Left colon (tissue), 2 donors: ENCODE results near the gene NAA10. TPM values are rescaled to one million over a fixed set of nuclear protein-coding genes. Genes with fewer than 3 reads are reported as not detected.
A peak's percentile ranks its signal among the peaks of the same experiment; 100 is the strongest.

Source experiments
- ATAC-seq: fragments of 200-7000 bp; cut with Tn5 transposase; one replicate; pipeline ENCODE4 v1.9.1; 2020; ENCODE audit warnings: mild to moderate bottlenecking, moderate library complexity
- DNase-seq, 2 donors: peaks; one replicate each; pipeline ENCODE4 v3.0.0-alpha.2; 2020
- intact Hi-C, 2 donors: fragments of 100-400 bp; cut with DNase I in 1 of 2; cut with micrococcal nuclease in 1 of 2; formaldehyde crosslinking; loops; one replicate each; pipeline versions ENCODE4 v1.11.2 to v1.14.0; 2022; cut with DNase I, micrococcal nuclease
- total RNA-seq, 2 donors: library from RNA; stranded (reverse); fragmentation: NEBNext Ultra II Directional; extraction: Animal tissue kit (Norgen Biotek cat#: 25700); gene quantifications; one replicate each; pipeline ENCODE4 v1.2.1, GENCODE V29; 2021
- donor health status: DM: no; HTN: no; CAD: no.
- donor health status: DM: yes; HTN: yes; CAD: no.

Gene NAA10
- total RNA-seq, 2 donors from 2014 or later: 52.7 to 68.0 TPM

DNA sequence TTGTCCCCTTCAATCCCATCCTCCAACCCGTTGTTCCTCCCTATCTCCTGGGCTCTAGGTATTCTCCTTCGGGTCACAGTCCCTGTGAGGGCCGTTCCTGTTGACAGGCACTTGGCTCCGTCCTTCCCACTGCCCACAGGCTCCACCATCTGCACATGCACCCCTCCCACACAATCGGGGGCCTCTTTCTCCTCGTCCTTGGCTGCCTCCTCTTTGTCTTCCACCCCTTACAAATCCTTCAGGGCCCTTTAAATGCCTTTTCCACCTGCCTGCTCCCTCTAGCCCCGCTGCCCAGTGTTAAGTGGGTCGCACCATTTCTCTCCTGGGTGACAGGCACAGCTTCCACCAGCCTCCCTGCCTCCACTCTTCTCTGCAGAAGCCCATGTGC lies 33.1 kb downstream of the NAA10 start:
- ATAC-seq: no peak
- intact Hi-C loops: no loop called here
- DNase-seq: no peak

DNA sequence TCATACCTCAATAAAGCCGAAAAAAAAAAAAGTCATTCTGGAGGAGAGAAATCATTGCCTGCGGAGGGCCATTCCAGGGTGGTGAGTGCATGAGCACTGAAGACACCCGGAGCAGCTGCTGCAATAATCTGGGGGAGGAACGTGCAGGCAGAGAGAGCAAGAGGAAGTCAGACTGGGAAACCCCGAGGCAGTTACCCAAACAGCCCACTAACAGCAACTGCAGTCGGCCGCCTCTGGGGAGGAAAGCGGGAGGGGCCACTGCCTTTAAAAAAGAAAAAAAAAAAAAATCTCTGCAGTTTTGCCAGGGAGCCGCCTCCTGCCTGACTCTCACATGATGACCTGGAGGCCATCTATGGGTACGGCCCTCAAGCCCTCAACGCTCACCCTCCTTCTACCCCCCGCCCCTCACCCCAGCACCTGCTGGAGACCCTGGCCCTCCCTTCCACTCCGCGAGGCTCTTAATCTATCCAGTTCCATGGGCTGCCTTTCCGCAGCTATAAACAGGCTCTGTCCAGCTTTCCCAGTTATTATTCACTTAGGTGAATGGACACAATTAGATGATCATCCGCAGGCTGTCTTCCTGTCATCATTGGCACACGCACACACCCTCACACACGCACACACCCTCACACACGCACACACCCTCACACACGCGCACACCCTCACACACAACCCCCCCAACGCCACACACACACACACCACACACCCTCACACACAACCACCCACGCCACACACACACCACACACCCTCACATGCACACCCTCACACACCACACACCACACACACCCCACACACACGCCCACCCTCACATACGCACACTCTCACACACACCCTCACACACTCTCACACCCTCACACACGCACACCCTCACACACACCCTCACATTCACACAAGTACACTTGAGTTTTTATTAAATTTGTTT lies 33.7 kb downstream of the NAA10 start:
- intact Hi-C loops: no loop called here
- ATAC-seq: peak; percentile 52

GRCh38 chrX:153897899-153898298 lies 36.9 kb downstream of the NAA10 start:
- intact Hi-C loops: no loop called here
- ATAC-seq: no peak
- DNase-seq: no peak

More for the DNA sequence above, 33.7 kb downstream of the NAA10 start:
- peak; percentile 41 to 56 for DNase-seq

DNA sequence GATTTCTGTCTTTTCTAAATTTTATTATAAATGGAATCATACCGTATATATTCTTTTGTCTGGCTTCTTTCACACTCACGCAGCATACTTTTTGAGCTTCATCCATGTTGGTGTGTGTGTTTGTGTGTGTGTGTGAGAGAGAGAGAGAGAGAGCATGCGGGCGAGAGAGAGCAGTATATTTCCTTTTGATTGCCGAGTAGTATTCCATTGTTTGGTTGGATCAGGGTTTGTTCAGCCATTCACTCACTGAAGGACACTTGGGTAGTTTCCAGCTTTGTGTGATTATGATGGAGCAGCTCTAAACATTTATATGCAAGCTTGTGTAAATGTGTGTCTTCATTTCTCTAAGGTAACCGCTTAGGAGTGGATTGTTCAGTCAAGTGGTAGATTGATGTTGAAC lies 45.7 kb downstream of the NAA10 start:
- ATAC-seq (no peak), DNase-seq (no peak)
- intact Hi-C loops: no loop called here

DNA sequence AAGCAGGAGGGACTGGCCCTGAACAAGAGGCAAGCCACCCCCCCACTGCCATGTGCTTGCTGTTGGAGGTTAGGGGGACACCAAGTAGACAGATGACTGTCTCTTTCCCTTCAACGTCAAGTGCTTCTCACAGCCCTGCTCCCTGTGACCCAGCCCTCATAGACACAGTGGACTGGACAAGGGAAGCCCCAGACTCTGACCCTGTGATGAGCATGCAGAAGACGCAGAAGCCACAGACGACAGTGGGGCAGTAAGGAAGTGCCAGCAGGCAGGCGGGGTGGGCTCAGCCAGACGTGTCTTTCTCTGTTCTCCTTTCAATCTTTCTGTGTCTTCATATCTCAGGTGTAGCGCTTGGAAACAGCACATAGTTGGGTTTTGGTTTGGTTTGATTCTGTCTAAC lies 46.5 kb downstream of the NAA10 start:
- DNase-seq: no peak
- no peak for ATAC-seq
- intact Hi-C loops: no loop called here

GRCh38 chrX:153887385-153887784 lies 47.5 kb downstream of the NAA10 start:
- intact Hi-C loops: no loop called here
- ATAC-seq (no peak), DNase-seq (no peak)

DNA sequence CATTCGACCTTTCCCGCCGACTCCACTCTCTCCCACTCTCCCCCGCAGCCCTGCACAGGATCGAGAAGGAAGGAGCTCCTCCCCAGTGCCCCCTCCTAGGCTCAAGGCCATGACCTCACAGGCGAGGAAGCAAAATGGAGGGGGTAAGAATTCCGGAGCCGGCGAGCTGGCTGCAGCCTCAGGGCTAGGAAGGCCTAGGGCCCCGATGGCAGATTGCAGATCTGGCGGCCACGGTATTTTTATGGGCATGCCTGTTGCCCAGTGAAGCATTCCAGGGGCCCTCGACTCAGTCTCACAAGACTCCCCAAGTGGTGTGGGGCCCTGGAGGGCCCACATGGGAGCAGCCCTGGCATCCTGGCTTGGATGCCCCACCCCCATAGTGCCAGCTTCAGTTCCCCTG lies 47.9 kb downstream of the NAA10 start:
- ATAC-seq: no peak
- intact Hi-C loops: no loop called here
- no peak for DNase-seq

- intact Hi-C loops: no loop called here
- ATAC-seq: peak; percentile 34
- DNase-seq: no peak
These were observed 48.6 kb downstream of the NAA10 start, which contains the start of gene L1CAM for GRCh38 chrX:153885968-153886903. Gene L1CAM, minus strand, starts transcription at chrX:153886173. Its CDS starts 10,337 bp downstream, at chrX:153875836.

DNA sequence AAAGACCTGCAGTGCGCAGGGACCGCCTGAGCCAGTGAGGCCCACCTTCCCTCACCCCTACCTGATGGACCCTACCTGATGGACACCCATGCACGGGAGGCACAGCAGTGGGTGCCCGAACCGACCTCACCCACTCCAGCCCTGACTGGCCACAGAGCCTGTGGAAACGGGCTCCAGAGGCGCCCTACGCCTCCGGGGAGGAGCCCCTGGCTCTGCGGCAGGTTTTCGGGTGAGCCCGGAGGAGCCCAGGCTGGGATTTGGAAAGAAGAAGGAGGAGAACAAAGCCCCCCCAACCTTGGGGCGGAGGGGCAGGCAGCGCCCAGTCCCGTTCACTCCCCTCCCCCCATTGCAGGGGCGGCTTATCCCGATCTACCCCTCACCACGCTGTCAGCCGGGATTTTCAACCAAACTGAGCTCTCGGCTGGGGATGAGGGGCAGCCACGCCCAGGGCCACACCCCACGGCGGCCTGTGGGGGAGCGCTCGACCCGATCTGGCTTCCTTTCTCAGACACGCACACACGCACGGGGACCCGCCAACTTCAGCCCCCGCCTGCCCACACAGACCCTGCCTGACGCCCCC lies 49.5 kb downstream of the NAA10 start:
- ATAC-seq: no peak
- intact Hi-C loops: no loop called here

DNA sequence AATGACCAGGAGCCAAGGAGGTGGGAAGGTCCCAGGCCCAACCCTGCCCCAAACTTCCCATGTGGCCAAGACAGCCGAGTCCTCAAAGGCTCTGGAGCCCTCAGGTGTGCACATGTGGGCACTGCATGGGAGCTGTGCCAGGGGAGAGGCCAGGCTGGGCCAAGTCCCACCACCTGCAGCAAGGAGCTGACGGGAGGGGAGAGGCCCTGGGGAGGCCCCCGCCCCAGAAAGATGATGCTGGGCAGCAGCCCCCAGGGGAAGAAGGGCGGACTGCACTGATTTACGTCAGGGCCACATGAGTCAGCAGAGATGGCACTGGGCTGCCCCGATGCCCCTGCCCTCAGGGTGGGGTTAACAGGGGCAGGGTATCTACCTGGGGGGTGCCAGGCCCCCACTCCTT lies 50.2 kb downstream of the NAA10 start:
- intact Hi-C loops: no loop called here
- ATAC-seq: no peak
- no peak for DNase-seq

More for the DNA sequence above, 49.5 kb downstream of the NAA10 start:
- no peak for DNase-seq

DNA sequence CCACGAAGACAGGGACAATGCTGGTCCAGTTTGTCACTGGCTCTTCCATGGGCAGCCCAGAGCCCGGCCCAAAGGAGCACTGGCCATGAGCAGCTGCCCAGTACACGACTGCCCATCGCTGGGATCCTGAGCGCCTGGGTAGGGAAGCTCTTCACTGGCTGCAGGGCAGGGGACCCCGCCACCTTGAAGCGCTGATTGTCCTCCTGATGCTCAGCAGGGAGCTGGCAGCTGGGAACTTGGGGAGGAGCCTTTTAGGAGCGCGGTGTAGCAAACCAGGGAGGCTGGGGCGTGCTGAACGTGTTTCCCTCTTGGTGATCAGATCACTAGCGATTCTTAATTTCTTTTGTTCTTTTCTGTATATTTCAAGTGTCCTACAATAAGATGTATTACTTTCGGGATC lies 50.7 kb downstream of the NAA10 start:
- ATAC-seq: no peak
- no peak for DNase-seq
- intact Hi-C loops: no loop called here

GRCh38 chrX:153883163-153883843 lies 51.5 kb downstream of the NAA10 start:
- intact Hi-C loops: no loop called here
- DNase-seq (no peak), ATAC-seq (no peak)

GRCh38 chrX:153882557-153882956 lies 52.3 kb downstream of the NAA10 start:
- intact Hi-C loops: no loop called here
- ATAC-seq: no peak
- DNase-seq: no peak

DNA sequence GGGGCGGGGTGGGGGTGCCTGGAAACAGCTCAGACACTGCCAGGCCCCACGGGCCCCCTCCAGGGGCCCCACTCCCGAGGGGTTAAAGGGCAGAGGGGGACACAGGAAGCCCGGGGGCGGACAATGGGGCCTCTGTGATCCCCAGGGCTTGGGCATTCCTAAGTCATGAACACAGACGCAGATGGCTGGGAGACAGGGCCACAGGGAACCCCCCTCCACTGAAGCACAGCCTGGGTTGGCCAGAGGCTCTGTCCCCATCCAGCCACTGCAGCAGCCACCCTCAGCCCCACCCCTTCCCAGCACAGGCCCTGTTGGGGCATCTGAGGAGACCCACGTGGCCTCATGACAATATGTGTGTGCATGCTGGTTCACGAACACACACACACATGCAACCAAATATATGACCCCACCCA lies 52.7 kb downstream of the NAA10 start:
- ATAC-seq: no peak
- intact Hi-C loops: no loop called here
- DNase-seq: no peak

- intact Hi-C loops: no loop called here
- DNase-seq (no peak), ATAC-seq (no peak)
These were observed 53.6 kb downstream of the NAA10 start for GRCh38 chrX:153881281-153881680.

DNA sequence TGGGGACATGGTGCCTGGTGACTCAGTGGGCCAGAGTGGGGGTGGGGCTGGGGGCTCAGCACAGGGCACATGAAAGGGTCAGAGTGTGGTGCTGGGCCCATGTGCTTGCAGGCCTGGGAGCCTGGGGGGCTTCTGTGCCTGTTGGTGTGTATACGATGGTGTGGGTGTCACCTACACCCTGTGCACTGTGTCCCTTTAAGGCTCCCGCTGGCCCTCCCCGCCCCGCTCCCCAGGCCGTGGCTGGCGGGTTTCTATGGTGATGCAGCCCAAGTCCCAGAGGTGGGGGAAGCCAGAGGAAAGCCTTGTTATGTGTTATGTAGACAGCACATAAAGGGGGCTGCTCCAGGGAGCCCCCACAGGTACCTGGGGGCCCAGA lies 54.4 kb downstream of the NAA10 start:
- DNase-seq (no peak), ATAC-seq (no peak)
- intact Hi-C loops: no loop called here

DNA sequence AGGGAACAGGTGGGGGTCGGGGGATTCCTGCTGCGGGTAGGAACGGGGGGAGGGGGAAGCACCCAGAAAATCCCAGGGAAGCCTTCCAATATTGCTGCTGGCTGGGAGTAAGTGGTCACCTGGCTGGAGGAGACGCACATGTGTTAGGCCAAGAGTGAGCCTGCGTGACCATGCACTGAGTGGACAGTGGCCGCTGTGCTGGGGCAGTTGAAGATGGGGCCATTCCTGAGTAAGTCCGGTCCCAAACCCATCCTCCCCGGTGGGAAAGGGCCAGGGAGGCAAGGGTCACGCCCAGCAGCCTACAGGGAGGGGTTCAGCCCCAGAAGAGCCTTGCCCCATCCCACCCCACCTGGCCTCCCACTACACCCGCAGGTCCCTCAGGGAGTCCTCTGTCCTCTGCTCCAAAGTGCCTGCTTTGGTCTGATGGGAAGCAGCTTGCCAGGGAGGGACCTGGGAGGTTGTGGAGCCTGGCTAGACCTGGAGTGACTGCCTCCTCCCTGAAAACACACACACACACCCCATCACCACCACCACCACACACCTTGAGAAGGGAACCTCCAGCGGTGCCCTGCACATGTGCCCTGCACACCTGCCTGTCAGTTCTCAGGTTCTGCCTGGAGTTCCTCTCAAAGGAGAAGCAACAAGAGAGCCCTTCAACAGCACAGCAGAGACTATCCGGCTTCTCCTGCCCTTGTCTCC lies 54.9 kb downstream of the NAA10 start:
- ATAC-seq (no peak), DNase-seq (no peak)
- intact Hi-C loops: no loop called here
